B cell (primary cell): ENCODE measurements around the gene ACTN1.

ENCODE experiments used
- EZH2 ChIP-seq: IDR thresholded peaks from 2 replicates; pipeline ENCODE4 v1.6.1; 2012; ENCODE audit warnings: borderline replicate concordance, low read depth, mild to moderate bottlenecking, moderate library complexity, low read length; ENCODE audit not compliant: insufficient read depth, poor library complexity, severe bottlenecking
- TF ChIP-seq, protein P1 (sequence below): fragments of 200-600 bp; IDR thresholded peaks from one replicate; pipeline ENCODE4 v1.8.0; 2022; ENCODE audit warnings: antibody characterized with exemption, mild to moderate bottlenecking

DNA sequence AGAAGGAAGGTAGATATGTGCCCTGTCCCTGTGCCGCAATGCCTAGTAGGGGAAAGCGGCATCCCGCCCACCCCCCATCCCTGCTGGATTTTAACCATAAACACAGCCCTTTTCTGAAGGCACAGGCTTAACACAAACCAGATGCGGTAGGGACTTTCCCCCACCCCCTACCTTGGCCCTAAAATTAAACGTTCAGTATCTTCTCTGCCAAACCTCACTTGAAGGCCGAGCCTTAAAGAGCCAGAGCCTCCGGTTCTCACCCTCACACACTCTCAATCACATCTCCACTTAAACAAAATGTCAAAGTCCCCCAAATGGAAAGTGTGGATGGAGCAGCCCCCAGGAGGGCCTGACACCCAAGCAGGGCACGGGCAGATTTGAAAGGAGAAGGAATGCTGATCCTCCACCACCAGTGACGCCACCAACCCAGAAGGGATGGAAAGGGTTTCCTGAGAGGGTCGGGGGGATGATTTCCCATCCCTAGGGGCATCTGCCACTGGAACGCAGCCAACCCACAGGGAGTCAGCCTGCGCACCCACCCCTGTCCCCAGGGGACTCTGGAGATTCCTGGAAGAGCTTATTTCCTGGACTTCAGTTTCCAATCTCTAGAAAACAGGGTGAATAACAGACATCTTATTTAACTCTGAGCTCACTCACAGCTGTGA, 26.4 kb downstream of the ACTN1 start:
- TF ChIP-seq, protein P1, sequence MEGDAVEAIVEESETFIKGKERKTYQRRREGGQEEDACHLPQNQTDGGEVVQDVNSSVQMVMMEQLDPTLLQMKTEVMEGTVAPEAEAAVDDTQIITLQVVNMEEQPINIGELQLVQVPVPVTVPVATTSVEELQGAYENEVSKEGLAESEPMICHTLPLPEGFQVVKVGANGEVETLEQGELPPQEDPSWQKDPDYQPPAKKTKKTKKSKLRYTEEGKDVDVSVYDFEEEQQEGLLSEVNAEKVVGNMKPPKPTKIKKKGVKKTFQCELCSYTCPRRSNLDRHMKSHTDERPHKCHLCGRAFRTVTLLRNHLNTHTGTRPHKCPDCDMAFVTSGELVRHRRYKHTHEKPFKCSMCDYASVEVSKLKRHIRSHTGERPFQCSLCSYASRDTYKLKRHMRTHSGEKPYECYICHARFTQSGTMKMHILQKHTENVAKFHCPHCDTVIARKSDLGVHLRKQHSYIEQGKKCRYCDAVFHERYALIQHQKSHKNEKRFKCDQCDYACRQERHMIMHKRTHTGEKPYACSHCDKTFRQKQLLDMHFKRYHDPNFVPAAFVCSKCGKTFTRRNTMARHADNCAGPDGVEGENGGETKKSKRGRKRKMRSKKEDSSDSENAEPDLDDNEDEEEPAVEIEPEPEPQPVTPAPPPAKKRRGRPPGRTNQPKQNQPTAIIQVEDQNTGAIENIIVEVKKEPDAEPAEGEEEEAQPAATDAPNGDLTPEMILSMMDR: no peak
- no peak for TF ChIP-seq EZH2
